Measurements from ENCODE around the gene MCOLN1. TPM values are rescaled to one million over a fixed set of nuclear protein-coding genes. Genes with fewer than 3 reads are reported as not detected.

Gene MCOLN1
- total RNA-seq, 1 experiment from 2014 or later: 15.7 TPM

DNA sequence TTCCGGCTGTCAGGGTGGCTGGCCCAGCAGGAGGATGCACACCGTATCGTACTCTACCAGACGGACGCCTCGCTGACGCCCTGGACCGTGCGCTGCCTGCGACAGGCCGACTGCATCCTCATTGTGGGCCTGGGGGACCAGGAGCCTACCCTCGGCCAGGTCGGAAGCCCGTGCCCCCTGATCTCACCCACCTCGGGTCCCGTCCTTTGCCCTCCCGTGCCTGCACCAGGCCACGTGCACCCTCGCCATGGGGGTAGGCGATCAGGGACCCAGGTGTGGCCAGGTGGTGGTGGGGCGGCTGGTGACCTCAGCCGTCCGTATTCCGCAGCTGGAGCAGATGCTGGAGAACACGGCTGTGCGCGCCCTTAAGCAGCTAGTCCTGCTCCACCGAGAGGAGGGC lies 32.1 kb downstream of the MCOLN1 start:
- Mint-ChIP-seq H3K4me3 (no peak overlapping the region), H3K4me1 (peaks cover 7 to 10% of the 10 kb centered on the region in 2 experiments; a peak in 3 of 4 replicates), H3K27me3 (ENCODE audit: low read depth) (no peaks in the 10 kb centered on the region), H3K36me3 (ENCODE audit: insufficient read depth in 1 of 3, low read depth in 3 of 3) (peaks cover 20 to 62% (median 43%) of the 10 kb centered on the region in 3 experiments; a peak in 6 of 7 replicates), H3K9me3 (no peaks in the 10 kb centered on the region; a peak in 1 of 5 replicates), H3K27ac (no peak overlapping the region)
- no peaks in the 10 kb centered on the region for H3K27me3 ChIP-seq (ENCODE audit: insufficient read depth, low read length)
- H2BK20ac ChIP-seq (ENCODE audit: low read depth, low read length, poor library complexity, severe bottlenecking): no peak overlapping the region
- H3K9ac ChIP-seq (ENCODE audit: extremely low read depth, insufficient read length, low read length): no peak overlapping the region
- H4K8ac ChIP-seq (replicated peaks; ENCODE audit: insufficient read length, low read depth, low read length): no peak overlapping the region
- no peak overlapping the region for H2BK15ac ChIP-seq (ENCODE audit: low read depth, low read length)
- no peak overlapping the region for H2AFZ ChIP-seq (ENCODE audit: low read length)
- peaks cover 2% of the 10 kb centered on the region; the same call in 1 of the 2 replicates for H3K4me1 ChIP-seq (ENCODE audit: insufficient read depth, low read length)
- no peaks in the 10 kb centered on the region for H4K20me1 ChIP-seq (ENCODE audit: control insufficient read depth, insufficient read depth, insufficient read length)
- DNase-seq: peak; percentile 45
- no peak overlapping the region for H2BK5ac ChIP-seq (ENCODE audit: insufficient read length, low read length)
- H3K9me3 ChIP-seq (ENCODE audit: control insufficient read depth, low read depth, low read length): no peaks in the 10 kb centered on the region
- H3K27ac ChIP-seq (ENCODE audit: insufficient read length, low read depth, low read length): no peak overlapping the region
- no peaks in the 10 kb centered on the region for H3K79me1 ChIP-seq (ENCODE audit: insufficient read depth, low read depth, low read length, poor library complexity, severe bottlenecking)
- H2BK12ac ChIP-seq (ENCODE audit: insufficient read length, low read depth, low read length): no peak overlapping the region
- no CpG with 5 or more reads among the region's 28 CpGs for WGBS (ENCODE audit: extremely low coverage, insufficient read length, low lambda C conversion rate)
- no peak overlapping the region for H3K4ac ChIP-seq (ENCODE audit: low read depth, low read length)
- H3K4me2 ChIP-seq (ENCODE audit: insufficient read depth, insufficient read length, low read length): peak overlapping the region; percentile 24
- H2AK5ac ChIP-seq (ENCODE audit: insufficient read length, low read length): no peak overlapping the region
- H3T11ph ChIP-seq (ENCODE audit: low read length): no peak overlapping the region
- no peak overlapping the region for H3K23ac ChIP-seq (ENCODE audit: insufficient read length, low read depth, low read length)
- H2BK120ac ChIP-seq (ENCODE audit: low read depth, low read length, poor library complexity, severe bottlenecking): no peak overlapping the region
- H4K5ac ChIP-seq (ENCODE audit: insufficient read length, low read depth, low read length): no peak overlapping the region
- TF ChIP-seq, protein P1, sequence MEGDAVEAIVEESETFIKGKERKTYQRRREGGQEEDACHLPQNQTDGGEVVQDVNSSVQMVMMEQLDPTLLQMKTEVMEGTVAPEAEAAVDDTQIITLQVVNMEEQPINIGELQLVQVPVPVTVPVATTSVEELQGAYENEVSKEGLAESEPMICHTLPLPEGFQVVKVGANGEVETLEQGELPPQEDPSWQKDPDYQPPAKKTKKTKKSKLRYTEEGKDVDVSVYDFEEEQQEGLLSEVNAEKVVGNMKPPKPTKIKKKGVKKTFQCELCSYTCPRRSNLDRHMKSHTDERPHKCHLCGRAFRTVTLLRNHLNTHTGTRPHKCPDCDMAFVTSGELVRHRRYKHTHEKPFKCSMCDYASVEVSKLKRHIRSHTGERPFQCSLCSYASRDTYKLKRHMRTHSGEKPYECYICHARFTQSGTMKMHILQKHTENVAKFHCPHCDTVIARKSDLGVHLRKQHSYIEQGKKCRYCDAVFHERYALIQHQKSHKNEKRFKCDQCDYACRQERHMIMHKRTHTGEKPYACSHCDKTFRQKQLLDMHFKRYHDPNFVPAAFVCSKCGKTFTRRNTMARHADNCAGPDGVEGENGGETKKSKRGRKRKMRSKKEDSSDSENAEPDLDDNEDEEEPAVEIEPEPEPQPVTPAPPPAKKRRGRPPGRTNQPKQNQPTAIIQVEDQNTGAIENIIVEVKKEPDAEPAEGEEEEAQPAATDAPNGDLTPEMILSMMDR (conservative IDR thresholded peaks at IDR 0.05): no peak
- H4K91ac ChIP-seq (ENCODE audit: insufficient read length, low read depth, low read length): no peak overlapping the region
- no peaks in the 10 kb centered on the region for H3K79me2 ChIP-seq (ENCODE audit: insufficient read depth, low read length)
- H3K56ac ChIP-seq (ENCODE audit: insufficient read length, low read depth, low read length): no peak overlapping the region
- H3K14ac ChIP-seq (ENCODE audit: insufficient read depth, low read length): no peak overlapping the region
- H3K18ac ChIP-seq (ENCODE audit: insufficient read length, low read depth, low read length): no peak overlapping the region
- H3K23me2 ChIP-seq (ENCODE audit: insufficient read length, low read depth, low read length, poor library complexity, severe bottlenecking): no peaks in the 10 kb centered on the region

Measured in H9 (cell line).